Measurements from ENCODE around the gene DPM3.

DNA sequence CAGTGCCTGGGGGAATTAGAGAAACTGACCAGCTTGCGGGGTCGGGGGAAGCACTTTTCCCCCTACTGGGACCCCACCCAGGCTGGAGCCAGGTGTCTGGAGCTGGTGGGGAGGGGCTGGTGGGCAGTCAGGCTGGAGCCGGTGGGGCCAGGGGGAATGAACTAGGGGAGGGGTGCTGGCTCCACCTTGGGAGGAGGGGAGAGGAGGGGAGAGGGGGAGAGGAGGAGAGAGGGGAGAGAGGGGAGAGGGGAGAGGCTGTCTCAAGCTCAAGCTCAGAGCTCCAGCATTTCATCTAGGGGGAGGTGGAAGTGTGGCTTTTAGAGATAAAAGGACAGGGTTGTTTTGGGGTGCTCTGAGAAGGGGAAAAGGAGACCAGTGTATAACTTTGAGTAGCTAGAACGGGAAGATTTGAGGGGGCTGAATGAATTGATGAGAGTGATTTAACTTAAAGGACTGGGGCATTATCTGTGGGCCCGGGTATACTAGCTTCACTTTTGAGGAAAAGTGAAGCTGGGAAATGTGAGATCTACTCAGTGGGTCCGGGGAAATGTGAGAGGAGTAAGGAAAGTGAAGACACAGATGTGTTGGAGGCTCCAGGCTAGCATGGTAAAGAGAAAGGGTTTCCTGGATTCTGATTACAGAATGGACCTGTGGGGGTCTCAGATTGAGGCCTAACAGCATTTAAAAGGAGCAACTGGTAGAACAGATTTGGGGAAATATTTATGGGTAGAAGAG, 9.9 kb downstream of the DPM3 start:
- TF ChIP-seq, protein P1, sequence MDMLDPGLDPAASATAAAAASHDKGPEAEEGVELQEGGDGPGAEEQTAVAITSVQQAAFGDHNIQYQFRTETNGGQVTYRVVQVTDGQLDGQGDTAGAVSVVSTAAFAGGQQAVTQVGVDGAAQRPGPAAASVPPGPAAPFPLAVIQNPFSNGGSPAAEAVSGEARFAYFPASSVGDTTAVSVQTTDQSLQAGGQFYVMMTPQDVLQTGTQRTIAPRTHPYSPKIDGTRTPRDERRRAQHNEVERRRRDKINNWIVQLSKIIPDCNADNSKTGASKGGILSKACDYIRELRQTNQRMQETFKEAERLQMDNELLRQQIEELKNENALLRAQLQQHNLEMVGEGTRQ (IDR thresholded peaks at IDR 0.05; ENCODE audit: borderline replicate concordance, low read depth, low read length): no peak
- TF ChIP-seq, protein P2, sequence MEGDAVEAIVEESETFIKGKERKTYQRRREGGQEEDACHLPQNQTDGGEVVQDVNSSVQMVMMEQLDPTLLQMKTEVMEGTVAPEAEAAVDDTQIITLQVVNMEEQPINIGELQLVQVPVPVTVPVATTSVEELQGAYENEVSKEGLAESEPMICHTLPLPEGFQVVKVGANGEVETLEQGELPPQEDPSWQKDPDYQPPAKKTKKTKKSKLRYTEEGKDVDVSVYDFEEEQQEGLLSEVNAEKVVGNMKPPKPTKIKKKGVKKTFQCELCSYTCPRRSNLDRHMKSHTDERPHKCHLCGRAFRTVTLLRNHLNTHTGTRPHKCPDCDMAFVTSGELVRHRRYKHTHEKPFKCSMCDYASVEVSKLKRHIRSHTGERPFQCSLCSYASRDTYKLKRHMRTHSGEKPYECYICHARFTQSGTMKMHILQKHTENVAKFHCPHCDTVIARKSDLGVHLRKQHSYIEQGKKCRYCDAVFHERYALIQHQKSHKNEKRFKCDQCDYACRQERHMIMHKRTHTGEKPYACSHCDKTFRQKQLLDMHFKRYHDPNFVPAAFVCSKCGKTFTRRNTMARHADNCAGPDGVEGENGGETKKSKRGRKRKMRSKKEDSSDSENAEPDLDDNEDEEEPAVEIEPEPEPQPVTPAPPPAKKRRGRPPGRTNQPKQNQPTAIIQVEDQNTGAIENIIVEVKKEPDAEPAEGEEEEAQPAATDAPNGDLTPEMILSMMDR (IDR thresholded peaks at IDR 0.05): no peak

All from SK-N-SH (cell line).